ENCODE measurements around the gene BPIFB1.

DNA sequence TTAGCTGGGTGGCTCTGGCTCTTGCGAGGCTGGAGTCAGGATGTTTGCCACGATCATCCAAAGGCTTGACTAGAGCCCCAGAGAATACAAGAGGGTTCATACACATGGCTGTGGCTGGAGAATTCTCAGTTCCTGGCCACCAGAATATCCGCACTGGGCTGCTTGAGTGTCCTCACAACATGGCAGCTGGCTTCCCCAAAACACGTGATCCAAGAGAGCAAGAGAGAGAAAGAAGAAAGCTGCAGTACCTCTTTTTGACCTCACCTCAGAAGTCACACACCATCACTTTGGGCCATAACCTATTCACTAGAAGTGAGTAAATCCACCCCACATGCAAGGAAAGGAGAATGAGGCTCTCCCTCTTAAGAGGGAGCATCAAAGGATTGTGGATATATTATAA is 21.5 kb upstream of the BPIFB1 start:
- TF ChIP-seq, protein P1, sequence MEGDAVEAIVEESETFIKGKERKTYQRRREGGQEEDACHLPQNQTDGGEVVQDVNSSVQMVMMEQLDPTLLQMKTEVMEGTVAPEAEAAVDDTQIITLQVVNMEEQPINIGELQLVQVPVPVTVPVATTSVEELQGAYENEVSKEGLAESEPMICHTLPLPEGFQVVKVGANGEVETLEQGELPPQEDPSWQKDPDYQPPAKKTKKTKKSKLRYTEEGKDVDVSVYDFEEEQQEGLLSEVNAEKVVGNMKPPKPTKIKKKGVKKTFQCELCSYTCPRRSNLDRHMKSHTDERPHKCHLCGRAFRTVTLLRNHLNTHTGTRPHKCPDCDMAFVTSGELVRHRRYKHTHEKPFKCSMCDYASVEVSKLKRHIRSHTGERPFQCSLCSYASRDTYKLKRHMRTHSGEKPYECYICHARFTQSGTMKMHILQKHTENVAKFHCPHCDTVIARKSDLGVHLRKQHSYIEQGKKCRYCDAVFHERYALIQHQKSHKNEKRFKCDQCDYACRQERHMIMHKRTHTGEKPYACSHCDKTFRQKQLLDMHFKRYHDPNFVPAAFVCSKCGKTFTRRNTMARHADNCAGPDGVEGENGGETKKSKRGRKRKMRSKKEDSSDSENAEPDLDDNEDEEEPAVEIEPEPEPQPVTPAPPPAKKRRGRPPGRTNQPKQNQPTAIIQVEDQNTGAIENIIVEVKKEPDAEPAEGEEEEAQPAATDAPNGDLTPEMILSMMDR (IDR thresholded peaks at IDR 0.05): no peak
- TF ChIP-seq EP300 (IDR thresholded peaks at IDR 0.05) (no peak), POLR2AphosphoS5 (IDR thresholded peaks at IDR 0.05) (no peak)

All from sigmoid colon (tissue), 4 donors.